ENCODE measurements around the gene WIPF3.

The WIPF3 gene

DNA sequence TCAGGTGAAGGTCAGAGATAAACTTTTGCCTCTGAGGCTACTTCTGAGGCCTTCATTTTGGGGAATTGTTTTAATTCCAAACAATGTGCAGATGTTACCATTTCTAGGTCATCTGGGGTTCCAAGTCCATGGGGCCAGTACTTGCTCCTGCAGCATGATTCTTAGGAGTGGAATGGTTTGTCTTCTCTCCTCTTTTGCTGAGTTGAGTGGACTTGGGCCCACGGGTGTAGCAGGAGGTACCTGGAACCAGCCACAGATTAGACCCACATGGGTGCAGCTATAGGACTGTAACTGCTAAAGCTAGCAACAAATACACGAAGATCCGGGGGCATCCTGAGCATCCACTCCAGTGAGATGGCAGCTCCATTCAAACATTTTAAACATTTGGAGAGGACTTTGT is 41.6 kb downstream of the WIPF3 start:
- no peak for DNase-seq (ENCODE audit: low read depth)

- DNase-seq (ENCODE audit: low read depth), result no peak
Observed at GRCh38 chr7:29848941-29849340, 42.6 kb downstream of the WIPF3 start.

DNA sequence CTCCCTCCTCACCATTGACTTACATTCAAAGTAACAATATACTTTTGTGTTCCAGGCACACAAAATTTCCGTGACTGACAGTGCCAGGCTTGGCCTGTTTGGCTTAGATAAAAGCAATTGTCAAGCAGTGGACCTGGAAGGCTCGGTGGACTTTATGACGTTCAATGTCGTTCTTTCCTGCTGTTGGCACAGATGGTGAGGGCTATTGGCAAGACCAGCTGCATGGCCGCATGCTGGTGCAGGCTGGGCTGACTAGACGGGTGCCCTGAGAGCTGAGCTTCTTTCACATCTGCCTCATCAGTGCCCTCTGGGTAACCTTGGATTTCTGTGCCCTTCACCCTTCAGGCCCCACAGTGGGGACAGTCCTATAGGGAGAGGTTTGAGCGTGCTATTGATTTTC is 45.2 kb downstream of the WIPF3 start:
- no peak for DNase-seq (ENCODE audit: low read depth)

- DNase-seq (ENCODE audit: low read depth), result no peak
Observed at GRCh38 chr7:29852457-29852856, 46.1 kb downstream of the WIPF3 start.

- DNase-seq (ENCODE audit: low read depth), result no peak
Observed at GRCh38 chr7:29853072-29853471, 46.8 kb downstream of the WIPF3 start.

GRCh38 chr7:29853789-29854188 is 47.5 kb downstream of the WIPF3 start:
- DNase-seq (ENCODE audit: low read depth), result no peak

- peak; percentile 34 for DNase-seq (ENCODE audit: low read depth)
Observed at GRCh38 chr7:29854257-29854938, 48.1 kb downstream of the WIPF3 start.

GRCh38 chr7:29857654-29858053 is 51.3 kb downstream of the WIPF3 start:
- DNase-seq (ENCODE audit: low read depth), result no peak

DNA sequence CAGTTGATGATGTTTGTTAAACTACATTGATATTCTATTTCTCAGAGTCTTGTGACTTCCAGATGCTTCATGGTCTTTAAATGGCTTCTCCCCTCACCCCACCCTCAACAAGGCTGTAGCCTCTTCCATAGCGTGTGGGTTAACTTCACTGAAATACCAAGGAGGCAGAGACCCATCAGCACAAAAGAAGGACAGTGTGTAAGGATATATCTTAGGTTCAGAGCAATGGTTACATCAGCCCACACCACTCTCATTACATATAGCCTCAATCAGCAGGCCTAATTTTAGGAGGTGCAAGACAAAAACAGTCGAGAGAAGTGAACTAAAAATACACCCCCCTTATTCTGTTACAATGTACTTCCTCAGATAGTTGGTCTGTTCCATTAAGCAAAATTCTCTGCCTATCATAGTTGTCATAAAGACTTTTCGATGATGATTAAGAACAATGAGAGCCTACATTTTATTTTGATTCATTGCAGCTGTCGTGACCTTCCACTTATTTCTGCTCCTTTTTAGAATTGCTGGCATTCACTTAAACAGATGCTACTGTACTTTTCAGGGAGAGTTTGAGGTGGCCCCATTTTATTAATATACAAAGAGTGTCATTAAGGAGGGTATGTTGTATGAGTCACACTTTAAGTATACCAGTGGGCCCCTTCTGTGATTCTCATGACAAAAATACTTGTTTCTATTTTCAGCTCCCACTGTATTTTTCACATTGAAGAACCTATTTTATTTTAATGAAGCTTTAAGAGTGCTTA is 52.1 kb downstream of the WIPF3 start:
- no peak for DNase-seq (ENCODE audit: low read depth)

- DNase-seq (ENCODE audit: low read depth), result no peak
Observed at GRCh38 chr7:29859104-29859503, 52.8 kb downstream of the WIPF3 start.

GRCh38 chr7:29859524-29860185 is 53.3 kb downstream of the WIPF3 start:
- DNase-seq (ENCODE audit: low read depth), result no peak

GRCh38 chr7:29860186-29860585 is 53.9 kb downstream of the WIPF3 start:
- no peak for DNase-seq (ENCODE audit: low read depth)

DNA sequence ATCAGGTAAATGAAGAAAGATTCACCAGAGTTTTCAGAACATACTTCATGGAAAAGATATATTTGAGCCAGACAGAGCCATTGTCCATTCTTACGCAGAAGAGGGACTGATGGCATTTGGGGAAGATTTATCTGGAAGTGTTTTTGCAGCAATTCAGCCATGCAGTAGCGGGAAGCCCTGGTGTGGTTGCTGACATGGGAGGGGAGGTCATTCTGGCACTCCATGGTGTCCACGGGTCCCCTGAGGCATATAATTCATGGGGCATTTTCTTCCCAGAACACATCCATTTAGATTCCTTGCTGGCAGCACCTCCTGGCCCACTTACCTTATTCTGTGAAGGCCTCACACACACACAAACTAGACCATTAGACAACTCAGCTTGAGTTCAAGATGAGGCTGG is 55.6 kb downstream of the WIPF3 start:
- DNase-seq (ENCODE audit: low read depth), result no peak

DNA sequence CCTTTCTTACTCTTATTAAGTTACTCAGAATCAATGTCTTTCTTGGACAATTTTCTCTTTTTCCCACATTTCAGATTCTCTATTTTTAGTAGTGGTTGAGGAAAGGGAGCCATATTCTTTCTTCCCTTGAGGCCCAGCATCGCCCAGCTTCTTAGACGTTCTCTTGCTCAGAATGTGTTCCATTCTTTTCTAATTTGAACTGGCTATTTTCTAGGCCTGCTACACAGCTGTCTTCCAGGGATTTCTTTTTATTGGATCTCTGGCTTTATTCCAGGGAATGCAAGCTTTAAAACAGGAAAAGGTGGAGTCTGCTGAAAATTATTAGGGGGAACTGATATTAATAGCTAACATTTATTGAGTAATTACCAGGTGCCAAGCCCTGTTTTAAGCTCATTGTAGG is 58.3 kb downstream of the WIPF3 start:
- DNase-seq (ENCODE audit: low read depth), result no peak

GRCh38 chr7:29865526-29865925 is 59.2 kb downstream of the WIPF3 start:
- DNase-seq (ENCODE audit: low read depth), result peak; percentile 63

- no peak for DNase-seq (ENCODE audit: low read depth)
Observed at GRCh38 chr7:29866490-29866930, 60.2 kb downstream of the WIPF3 start.

- peak; percentile 10 for DNase-seq (ENCODE audit: low read depth)
Observed at GRCh38 chr7:29871787-29872398, 65.6 kb downstream of the WIPF3 start.

- DNase-seq (ENCODE audit: low read depth), result no peak
Observed at GRCh38 chr7:29873644-29874294, 67.5 kb downstream of the WIPF3 start.

GRCh38 chr7:29875741-29876140 is 69.4 kb downstream of the WIPF3 start:
- DNase-seq (ENCODE audit: low read depth), result no peak

DNA sequence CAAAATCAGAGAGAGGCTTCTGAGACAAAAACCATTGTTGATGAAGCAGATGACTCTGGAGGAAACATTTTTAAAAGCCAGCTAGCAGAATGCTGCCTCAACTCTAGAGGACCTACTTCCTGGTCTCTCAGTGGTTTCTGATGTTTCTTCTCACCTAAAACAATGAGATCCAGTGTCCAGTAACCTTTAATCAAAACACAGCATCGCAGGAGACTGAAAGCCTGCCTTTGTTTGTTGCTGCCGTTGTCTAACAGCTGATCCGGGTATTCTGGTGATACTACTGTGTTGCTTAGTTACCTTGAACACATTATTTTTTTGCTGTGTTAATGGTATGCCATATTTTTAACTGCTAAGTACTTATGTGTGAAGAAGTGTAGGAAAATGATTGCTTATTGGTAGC is 70.9 kb downstream of the WIPF3 start:
- DNase-seq (ENCODE audit: low read depth), result no peak

- DNase-seq (ENCODE audit: low read depth), result peak; percentile 70
Observed at GRCh38 chr7:29878081-29878688, 71.9 kb downstream of the WIPF3 start.

GRCh38 chr7:29879609-29880008 is 73.3 kb downstream of the WIPF3 start:
- DNase-seq (ENCODE audit: low read depth), result peak; percentile 41

All from ELR (cell line).